HepG2 (cell line): ENCODE measurements around the gene MEGF6. TPM values are rescaled to one million over a fixed set of nuclear protein-coding genes. Genes with fewer than 3 reads are reported as not detected.
A peak's percentile ranks its signal among the peaks of the same experiment; 100 is the strongest.

Source experiments
- ATAC-seq: fragments of 200-7000 bp; cut with Tn5 transposase; 3 replicates; pipeline ENCODE4 v1.9.1; 2020; ENCODE audit warnings: mild to moderate bottlenecking, moderate library complexity
- BruUV-seq: library from RNA; stranded (reverse); fragments of 400-500 nt; replicated peaks from 2 replicates; lab custom pipeline; 2021; lab: Mats Ljungman, UMichigan
- CTCF ChIA-PET: fragments of 300-600 bp; formaldehyde crosslinking; extraction: SDS; loops from one replicate; lab custom pipeline; 2021; ENCODE audit warnings: low total read pairs, inconsistent platforms, low intra/inter-chr PET ratio; lab: Yijun Ruan, JAX
- POLR2A ChIA-PET: fragments of 350-600 bp; sonication (Branson Sonifier 250); formaldehyde crosslinking; loops from one replicate; lab custom pipeline; 2020; ENCODE audit warnings: antibody characterized with exemption, inconsistent platforms; lab: Yijun Ruan, JAX
- DNase-seq: peaks from one replicate; pipeline ENCODE4 v3.0.0-alpha.2; 2015; ENCODE audit warnings: low spot score
- FAIRE-seq: peaks from 3 replicates; lab custom pipeline; 2011; peaks lifted over from hg19 to GRCh38; lab: Jason Lieb, UNC
- H2AFZ ChIP-seq: one replicate; pipeline ENCODE4 v1.6.1; 2011; ENCODE audit warnings: low read length, inconsistent platforms
- H3K27ac ChIP-seq: fragments of 300-600 bp; 3 replicates; pipeline ENCODE4 v1.8.0; 2011; ENCODE audit warnings: mixed run types, mild to moderate bottlenecking, mixed read lengths, low read length, inconsistent platforms; ENCODE audit not compliant: insufficient read depth; ENCODE audit errors: extremely low read length
- H3K27me3 ChIP-seq, 2 experiments: fragments of 200-600 bp in 1 of 2; 2 replicates in 1 of 2; 3 replicates in 1 of 2; pipeline versions ENCODE4 v1.6.0 to v1.8.0; 2011; ENCODE audit warnings: low read length in 2 of 2, mild to moderate bottlenecking in 2 of 2, moderate library complexity in 2 of 2, inconsistent platforms in 1 of 2; ENCODE audit not compliant: insufficient read depth in 2 of 2, control insufficient read depth in 1 of 2
- H3K36me3 ChIP-seq, 2 experiments: fragments of 200-600 bp in 1 of 2; replicated peaks in 1 of 2; 2 replicates in 1 of 2; 3 replicates in 1 of 2; pipeline versions ENCODE4 v1.5.1 to v1.8.0; 2011; ENCODE audit warnings: low read length in 2 of 2, inconsistent platforms in 1 of 2; ENCODE audit not compliant: insufficient read depth in 2 of 2, control insufficient read depth in 1 of 2
- H3K4me1 ChIP-seq: 2 replicates; pipeline ENCODE4 v1.5.1; 2012; ENCODE audit warnings: low read length, inconsistent platforms; ENCODE audit not compliant: insufficient read depth
- H3K4me2 ChIP-seq: 2 replicates; pipeline ENCODE4 v1.6.0; 2011; ENCODE audit warnings: low read depth, low read length, inconsistent platforms
- H3K4me3 ChIP-seq, 3 experiments: fragments of 200-600 bp in 1 of 3; sonication (generic), shearing (Covaris generic) in 1 of 3; replicated peaks in 1 of 3; 2 replicates each; pipeline ENCODE4 v1.5.1; 2011 to 2016; ENCODE audit warnings: low read length in 3 of 3, inconsistent platforms in 2 of 3, low read depth in 2 of 3, mild to moderate bottlenecking in 2 of 3, control low read depth in 1 of 3, mixed read lengths in 1 of 3; ENCODE audit not compliant: insufficient read depth in 1 of 3
- H3K79me2 ChIP-seq: one replicate; pipeline ENCODE4 v1.6.1; 2011; ENCODE audit warnings: low read length, inconsistent platforms; ENCODE audit not compliant: insufficient read depth
- H3K9ac ChIP-seq: 2 replicates; pipeline ENCODE4 v1.6.0; 2011; ENCODE audit warnings: mild to moderate bottlenecking, low read depth, low read length, inconsistent platforms; ENCODE audit not compliant: insufficient read depth
- H3K9me3 ChIP-seq: 2 replicates; pipeline ENCODE4 v1.5.1; 2012; ENCODE audit warnings: mild to moderate bottlenecking, low read length
- H4K20me1 ChIP-seq: 2 replicates; pipeline ENCODE4 v1.6.0; 2011; ENCODE audit warnings: inconsistent platforms, mild to moderate bottlenecking, low read length, moderate library complexity; ENCODE audit not compliant: insufficient read depth
- AGO1 ChIP-seq: fragments of 200-400 bp; formaldehyde crosslinking; IDR thresholded peaks from 2 replicates; pipeline ENCODE4 v1.6.1; 2017; ENCODE audit warnings: mild to moderate bottlenecking, low read depth, low read length, moderate library complexity; ENCODE audit not compliant: poor library complexity, severe bottlenecking
- AGO2 ChIP-seq: fragments of 200-400 bp; formaldehyde crosslinking; optimal IDR thresholded peaks from 2 replicates; pipeline ENCODE3; 2017; ENCODE audit warnings: mild to moderate bottlenecking, low read depth, low read length, moderate library complexity
- ATF5 ChIP-seq: sonication (generic); formaldehyde crosslinking; IDR thresholded peaks from 2 replicates; pipeline ENCODE4 v1.4.0; 2020; ENCODE audit warnings: mild to moderate bottlenecking, low read depth, missing genetic modification reagents
- ZXDC ChIP-seq: sonication (generic); formaldehyde crosslinking; IDR thresholded peaks from 2 replicates; pipeline ENCODE4 v1.5.0; 2020; ENCODE audit warnings: mild to moderate bottlenecking, missing genetic modification reagents
- WGBS: methylation state at CpG from one replicate; pipeline ENCODE4 v1.1.6; 2017; ENCODE audit warnings: low lambda C conversion rate; 5-methylcytosine and 5-hydroxymethylcytosine counted together
- in situ Hi-C: cut with HindIII; loops from 2 replicates; pipeline ENCODE4 v1.10.0; 2017; ENCODE audit warnings: low pct_unique_long_range_greater_than_20kb; ENCODE audit not compliant: extremely low pct_ligation_motif_present
- intact Hi-C: fragments of 100-400 bp; cut with micrococcal nuclease; formaldehyde crosslinking; loops from one replicate; pipeline ENCODE4 v1.10.0; 2022; ENCODE audit not compliant: unreplicated experiment
- polyA plus RNA-seq, 8 experiments: library from polyadenylated mRNA; depleted of rRNA in 3 of 8; stranded (reverse) in 7 of 8; unstranded in 1 of 8; fragments of >200 nt; fragmentation: Illumina TruSeq in 4 of 8; extraction: Trizol in 4 of 8; gene quantifications; 2 replicates each; pipeline versions ENCODE4 v1.2.1 to v1.2.3, GENCODE V29; 2011 to 2016; ENCODE audit warnings: low read depth in 4 of 8, missing spikeins in 1 of 8, mixed read lengths in 1 of 8; ENCODE audit not compliant: insufficient read depth in 1 of 8
- total RNA-seq, 5 experiments: library from RNA; depleted of rRNA; stranded (reverse); fragments of >200 nt; fragmentation: Illumina TruSeq; extraction: Trizol; gene quantifications; 2 replicates each; pipeline ENCODE4 v1.2.3, GENCODE V29; 2016; ENCODE audit warnings: low read depth in 1 of 5

MEGF6 gene
- total and polyA plus RNA-seq, 2 of the 13 experiments (the other 11 are each of a cell fraction or from before 2014, with no cell fraction given) = 1.9 TPM

DNA sequence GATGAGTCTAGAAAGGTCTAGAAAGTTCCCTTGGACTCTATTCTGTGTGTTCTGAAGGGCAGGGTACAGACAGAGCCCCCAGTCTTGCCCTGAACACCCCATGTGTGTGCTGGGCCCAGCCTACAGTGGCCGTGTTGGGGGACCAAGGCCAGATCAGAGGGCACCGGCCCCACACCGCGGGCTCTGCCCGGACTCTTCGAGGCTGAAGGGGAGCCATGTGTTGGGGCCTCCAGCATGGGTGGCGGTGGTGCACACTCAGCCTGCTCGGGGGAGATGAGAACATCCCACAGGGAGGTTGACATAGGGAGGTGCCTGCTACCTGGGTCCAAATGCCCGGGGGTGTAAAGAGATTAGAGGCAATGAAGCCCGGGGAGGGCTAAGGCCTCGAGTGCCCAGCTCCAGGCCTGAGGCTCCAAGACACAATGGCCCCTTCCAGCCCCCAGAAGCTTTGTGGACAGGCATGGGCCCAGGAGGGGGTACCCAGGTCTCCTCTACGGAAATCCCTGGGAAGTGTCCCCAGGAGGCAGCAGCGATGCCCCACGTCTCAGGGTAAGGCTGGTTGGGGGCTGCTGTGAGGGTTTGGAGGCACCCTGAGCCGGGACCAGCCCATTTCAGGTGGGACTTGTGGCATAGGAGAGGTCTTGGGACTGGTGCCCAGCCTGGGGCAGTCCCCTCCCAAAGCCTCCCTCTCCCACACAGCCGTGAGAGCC lies 144.8 kb downstream of the MEGF6 start:
- in situ Hi-C loops = no loop called here
- Histone ChIP-seq H3K36me3 (peaks cover 2 to 13% of the 10 kb centered on the region in 2 experiments; a peak in 4 of 5 replicates), H3K9ac (no peak overlapping the region), H3K79me2 (peaks cover 3% of the 10 kb centered on the region), H3K9me3 (no peaks in the 10 kb centered on the region), H2AFZ (no peak overlapping the region), H3K4me1 (peaks cover 18% of the 10 kb centered on the region), H3K4me2 (no peak overlapping the region), H4K20me1 (no peaks in the 10 kb centered on the region), H3K27me3 (no peaks in the 10 kb centered on the region), H3K27ac (no peak overlapping the region), H3K4me3 (no peak overlapping the region)
- BruUV-seq = no TSS peak
- DNase-seq (no peak), FAIRE-seq (no peak), ATAC-seq (no peak)
- CTCF ChIA-PET = no interaction called here
- intact Hi-C loops = no loop called here
- TF ChIP-seq AGO2 (peak; percentile 84), ZXDC (CRISPR knock-in tag) (no peak)
- 99% methylated on average over 11 of the region's 16 CpGs for WGBS
- POLR2A ChIA-PET = interaction anchor here (1.5 kb wide), 1 partner anchor 10 kb away, joined by 5 read pairs; no protein-coding TSS in a partner anchor

- no TSS peak for BruUV-seq
- no peak for TF ChIP-seq ATF5 (CRISPR knock-in tag)
- TF ChIP-seq AGO2 = peak; percentile 68
- TF ChIP-seq AGO1 = peak; percentile 49
- DNase-seq (no peak), FAIRE-seq (no peak), ATAC-seq (no peak)
- H3K36me3 ChIP-seq = peaks cover 2 to 13% of the 10 kb centered on the region in 2 experiments; a peak in 4 of 5 replicates
- 97% methylated on average over 8 of the region's 17 CpGs for WGBS
- peaks cover 9% of the 10 kb centered on the region for H3K79me2 ChIP-seq
- H3K4me3 ChIP-seq = no peak overlapping the region
- in situ Hi-C loops = no loop called here
- no peak overlapping the region for H3K27ac ChIP-seq
- no peaks in the 10 kb centered on the region for H3K27me3 ChIP-seq
- H4K20me1 ChIP-seq = no peaks in the 10 kb centered on the region
- ChIA-PET POLR2A (interaction anchor here (1.5 kb wide), 1 partner anchor 9 kb away, joined by 5 read pairs; no protein-coding TSS in a partner anchor), CTCF (no interaction called here)
- peaks cover 18% of the 10 kb centered on the region for H3K4me1 ChIP-seq
- H2AFZ ChIP-seq = no peak overlapping the region
- intact Hi-C loops = no loop called here
- no peak overlapping the region for H3K4me2 ChIP-seq
- H3K9me3 ChIP-seq = no peaks in the 10 kb centered on the region
- no peak overlapping the region for H3K9ac ChIP-seq
Observed at GRCh38 chr1:3465935-3466321, 145.4 kb downstream of the MEGF6 start.
